ENCODE data around the gene NOC3L.
A peak's percentile ranks its signal among the peaks of the same experiment; 100 is the strongest.

Gene NOC3L

DNA sequence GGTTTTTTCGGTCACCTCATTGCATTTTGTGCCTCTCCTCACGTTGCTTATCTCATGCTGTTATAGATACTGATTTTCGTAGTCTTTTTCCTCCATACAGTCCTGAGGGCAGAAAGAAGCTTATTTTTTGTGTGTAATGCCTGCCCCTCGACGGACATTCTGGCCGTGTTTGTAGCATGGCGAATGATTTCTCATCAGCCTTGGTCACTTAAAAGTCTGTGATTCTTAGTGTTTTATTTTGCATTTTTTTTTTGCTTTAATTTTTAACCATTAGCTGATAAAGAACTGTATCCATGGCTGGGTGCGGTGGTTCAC, 469 bp upstream of the NOC3L start:
- DNase-seq (ENCODE audit: low read depth), result no peak

DNA sequence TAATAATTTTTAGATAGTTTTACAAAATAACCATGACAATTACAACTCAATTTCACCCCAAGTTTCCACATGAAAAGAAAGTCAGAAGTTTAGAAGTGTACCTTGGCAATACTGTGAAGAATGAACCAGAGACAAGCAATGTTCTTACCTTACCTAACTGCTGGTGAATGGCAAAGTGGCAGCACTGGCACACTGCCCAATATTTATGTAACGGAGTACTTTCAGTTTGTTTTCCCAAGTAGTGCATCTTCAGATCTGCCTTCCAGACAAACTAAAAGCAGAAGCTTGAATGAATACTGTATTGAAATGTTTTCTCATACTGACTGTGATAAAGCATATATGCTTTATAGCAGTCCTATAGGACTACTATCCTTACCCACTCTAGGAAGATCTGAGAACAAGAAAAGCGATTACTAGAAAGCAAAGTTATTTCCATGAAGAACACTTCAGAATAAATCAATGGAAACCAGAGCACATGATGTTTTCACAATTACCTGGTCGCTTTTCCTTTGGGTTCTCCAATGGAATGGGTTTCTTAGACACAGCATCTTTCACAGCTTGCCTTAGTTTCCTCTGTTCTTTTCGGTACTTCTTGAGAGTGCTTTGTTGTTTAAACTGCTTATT, 1.5 kb downstream of the NOC3L start:
- peak; percentile 46 for DNase-seq (ENCODE audit: low read depth)

DNA sequence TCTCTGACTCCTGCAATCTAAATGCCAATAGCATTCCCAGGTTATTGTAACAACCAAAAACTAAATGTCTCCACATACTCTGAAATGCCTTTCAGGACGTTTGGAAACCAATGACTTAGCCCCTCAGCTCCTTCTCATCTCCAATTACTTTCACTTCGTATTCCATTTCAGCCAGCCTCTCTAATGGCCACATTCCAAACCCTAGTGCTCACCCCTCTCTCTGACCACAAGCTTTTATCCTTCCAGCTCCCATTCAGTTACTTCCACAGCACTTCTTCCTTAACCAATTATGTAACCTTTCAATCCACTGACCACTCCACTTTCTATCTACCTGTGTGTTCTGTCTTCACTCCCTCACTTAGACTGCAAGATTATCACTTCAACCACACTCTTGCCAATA, 4.3 kb downstream of the NOC3L start:
- DNase-seq (ENCODE audit: low read depth), result peak; percentile 95

DNA sequence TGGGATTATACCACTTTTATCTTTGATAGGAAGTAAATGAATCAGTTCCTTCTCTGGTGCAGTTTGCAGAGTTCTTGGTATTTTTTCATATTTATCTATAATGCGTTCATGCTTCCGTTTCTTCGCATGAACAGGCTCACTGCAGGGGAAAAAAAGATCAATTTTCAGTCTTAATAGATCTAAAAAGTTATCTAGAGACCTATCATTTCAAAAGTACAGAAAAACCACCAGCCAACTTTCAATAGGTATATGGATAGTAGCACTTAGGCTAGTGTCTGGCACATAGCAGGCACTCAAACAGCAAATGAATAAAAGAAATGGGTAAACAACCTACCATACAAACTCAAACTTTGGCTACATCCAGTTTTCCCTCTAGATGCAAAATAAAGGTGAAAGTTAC, 5.5 kb downstream of the NOC3L start:
- no peak for DNase-seq (ENCODE audit: low read depth)

DNA sequence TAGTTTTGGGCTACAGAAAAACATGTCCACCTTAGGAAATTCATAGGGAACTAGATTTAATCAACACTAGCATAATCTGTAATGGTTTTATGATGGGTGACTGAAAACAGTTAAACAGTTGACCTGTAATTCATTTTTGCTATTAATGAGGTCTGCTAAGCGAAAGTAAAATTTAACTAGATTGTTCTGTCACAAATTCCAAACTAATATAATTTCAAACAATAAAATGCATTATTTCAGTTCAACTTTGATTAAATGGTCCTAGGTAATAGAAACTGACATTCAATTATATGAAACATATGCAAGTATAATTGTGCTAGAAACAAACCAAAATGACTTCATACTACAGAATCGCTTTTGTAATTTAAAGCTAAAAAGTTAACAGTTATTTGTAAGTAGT, 6.9 kb downstream of the NOC3L start:
- no peak for DNase-seq (ENCODE audit: low read depth)

DNA sequence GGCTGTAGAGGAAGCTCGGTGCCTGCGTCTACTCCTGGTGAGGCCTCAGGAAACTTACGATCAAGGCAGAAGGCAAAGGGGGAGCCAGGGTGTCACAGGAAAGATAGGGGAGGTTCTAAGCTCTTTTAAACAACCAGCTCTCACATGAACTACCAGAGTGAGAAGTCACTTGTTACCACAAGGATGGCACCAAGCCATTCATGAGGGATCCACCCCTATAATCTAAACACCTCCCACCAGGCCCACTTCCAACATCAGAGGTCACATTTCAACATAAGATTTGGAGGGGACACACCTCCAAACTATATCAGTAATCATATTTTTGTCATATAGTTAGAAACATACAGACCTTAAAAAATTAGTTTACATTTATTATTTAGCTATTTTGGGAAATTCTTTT, 9.4 kb downstream of the NOC3L start:
- peak; percentile 32 for DNase-seq (ENCODE audit: low read depth)

DNA sequence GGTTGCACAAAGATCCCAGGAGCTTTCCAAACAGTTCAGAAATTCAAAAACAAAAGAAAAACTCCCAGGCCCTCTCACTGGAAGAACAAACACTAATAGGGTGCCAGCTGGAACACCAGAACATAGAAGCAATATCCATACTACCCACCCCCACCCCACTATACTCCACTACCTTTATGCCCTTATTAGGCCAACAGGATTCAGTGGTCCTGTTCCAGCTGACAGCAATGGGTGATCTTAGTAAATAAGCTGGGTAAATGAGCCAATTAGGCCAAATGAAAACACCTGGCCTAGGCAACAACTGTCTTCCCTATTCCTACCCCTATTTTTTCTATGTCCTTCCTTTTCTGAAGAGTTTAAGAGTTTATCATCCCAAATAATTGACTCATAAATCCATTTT, 11.7 kb downstream of the NOC3L start:
- DNase-seq (ENCODE audit: low read depth), result no peak

DNA sequence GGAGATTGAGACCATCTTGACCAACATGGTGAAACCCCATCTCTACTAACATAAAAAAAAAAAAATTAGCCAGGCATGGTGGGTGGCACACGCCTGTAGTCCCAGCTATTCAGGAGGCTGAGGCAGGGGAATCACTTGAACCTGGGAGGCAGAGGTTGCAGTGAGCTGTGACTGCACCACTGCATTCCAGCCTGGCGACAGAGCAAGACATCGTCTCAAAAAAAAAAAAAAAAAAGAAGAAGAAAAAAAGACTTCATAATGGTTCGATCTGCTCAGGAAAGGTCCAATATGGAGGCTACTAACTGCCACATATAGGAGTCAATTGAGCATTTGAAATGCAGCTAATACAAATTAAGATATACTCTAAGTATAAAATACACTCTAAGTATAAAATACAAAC, 12.2 kb downstream of the NOC3L start:
- peak; percentile 46 for DNase-seq (ENCODE audit: low read depth)

DNA sequence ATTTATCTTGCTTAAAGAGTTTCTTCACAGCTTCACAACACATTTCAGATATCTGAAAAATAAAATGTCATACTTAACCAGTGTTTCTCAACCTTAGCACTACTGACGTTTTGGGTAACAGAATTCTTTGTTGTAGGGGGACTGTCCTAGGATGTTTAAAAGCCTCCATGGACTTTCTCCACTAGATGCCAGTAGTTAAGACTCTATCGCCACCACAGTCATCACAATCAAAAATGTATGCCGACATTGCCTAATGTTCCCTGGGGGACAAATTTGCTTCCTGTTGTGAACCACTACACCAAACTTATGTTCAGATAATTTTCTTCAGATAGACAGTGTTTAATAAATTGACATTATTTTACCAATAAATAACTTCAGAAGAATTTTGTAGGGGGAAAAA, 13.4 kb downstream of the NOC3L start:
- no peak for DNase-seq (ENCODE audit: low read depth)

DNA sequence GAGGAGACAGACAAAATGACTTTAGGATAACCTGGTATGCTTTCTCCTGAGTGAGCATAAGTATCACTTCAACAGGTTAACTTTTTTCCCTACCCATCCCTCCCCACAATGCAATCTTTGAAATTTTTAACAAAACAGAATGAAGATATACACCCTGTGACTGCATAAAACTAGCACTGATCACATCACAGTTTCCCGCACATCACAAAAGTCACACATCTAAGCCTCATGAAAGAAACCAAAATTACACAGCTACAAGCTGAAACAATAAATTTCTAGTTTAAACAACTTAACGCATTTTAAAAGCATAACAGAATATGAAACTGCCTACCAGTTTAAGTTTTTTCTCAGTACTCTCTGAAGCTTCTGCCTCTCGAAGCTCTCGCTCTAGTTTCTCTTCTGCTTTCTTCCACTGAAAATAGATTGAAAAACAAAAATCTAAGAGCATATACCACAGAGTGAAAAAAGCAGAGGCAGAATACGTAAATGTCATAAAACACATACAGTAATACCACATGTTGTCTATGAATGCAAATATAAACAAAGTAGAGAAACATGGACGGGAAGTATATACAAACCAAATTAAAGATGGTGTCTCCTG, 18.1 kb downstream of the NOC3L start:
- no peak for DNase-seq (ENCODE audit: low read depth)

DNA sequence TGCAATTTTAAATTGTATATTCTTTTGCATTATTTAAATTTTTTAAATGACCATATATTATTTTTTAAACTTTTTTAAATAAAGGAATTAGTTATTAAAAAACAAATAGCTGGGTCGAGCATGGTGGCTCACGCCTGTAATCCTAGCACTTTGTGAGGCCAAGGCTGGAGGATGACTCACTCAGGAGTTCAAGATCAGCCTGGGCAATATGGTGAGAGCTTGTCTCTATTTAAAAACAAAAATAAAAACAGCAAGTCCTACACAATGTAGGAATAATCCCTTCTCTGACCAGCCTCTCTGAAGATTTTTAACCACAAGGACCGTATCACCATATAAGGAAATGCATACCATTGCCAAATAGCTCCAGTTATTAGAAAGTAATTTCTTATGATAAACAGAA, 19.6 kb downstream of the NOC3L start:
- peak; percentile 28 for DNase-seq (ENCODE audit: low read depth)

DNA sequence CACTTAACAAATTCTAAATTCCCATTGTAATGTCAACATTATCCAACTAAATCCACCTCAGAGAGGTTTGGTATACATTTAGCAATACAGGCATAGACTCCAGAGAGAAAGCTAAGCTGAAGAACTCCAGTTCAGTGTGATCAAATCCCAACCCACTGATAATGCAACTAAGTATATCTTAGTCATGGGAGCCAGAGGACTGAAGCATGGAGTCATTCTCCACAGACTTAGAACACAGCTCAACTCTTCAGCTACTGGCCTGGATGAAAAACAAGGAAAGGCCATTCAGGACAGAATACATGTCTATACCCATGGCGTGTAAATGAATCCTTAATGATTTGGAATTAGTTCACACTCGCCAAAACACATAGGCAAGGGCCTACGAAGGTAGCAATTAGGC, 27.9 kb downstream of the NOC3L start:
- DNase-seq (ENCODE audit: low read depth), result no peak

DNA sequence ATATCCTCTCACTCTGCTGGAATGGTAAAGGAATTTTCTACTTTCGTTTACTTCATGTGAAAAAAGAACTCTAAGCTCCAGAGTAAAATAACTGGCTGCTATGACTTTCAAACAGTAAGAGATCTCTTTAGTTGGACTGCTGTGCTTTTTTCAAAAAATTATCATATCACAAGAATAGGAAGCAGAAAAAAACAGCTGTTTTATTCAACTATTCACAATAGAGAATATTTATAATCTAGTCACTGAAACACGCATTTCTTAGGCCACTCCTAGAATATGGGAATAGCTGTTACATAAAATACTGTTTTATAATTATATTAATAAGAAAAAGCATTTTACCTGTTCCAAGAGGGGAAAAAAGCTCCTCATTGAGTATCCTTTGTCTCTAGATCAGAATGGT, 29.7 kb downstream of the NOC3L start:
- no peak for DNase-seq (ENCODE audit: low read depth)

DNA sequence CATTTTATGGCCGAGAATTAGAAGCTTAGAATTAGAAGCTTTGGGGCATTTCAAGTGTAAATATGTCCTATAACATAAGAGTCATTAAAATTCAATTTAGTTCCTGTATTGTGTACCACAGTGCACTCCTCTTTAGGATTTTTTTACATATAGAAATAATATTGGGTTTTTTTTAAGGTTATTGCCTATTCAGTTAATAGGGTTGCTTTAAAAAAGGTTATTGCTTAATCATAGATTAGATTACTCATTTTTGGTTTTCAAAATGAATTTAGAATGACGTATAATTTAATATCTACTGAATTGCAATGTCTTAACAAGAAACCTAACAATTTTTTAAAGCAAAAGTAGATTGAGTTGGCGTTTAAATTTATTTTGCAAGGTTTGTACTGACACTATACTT, 34.1 kb downstream of the NOC3L start:
- DNase-seq (ENCODE audit: low read depth), result no peak

DNA sequence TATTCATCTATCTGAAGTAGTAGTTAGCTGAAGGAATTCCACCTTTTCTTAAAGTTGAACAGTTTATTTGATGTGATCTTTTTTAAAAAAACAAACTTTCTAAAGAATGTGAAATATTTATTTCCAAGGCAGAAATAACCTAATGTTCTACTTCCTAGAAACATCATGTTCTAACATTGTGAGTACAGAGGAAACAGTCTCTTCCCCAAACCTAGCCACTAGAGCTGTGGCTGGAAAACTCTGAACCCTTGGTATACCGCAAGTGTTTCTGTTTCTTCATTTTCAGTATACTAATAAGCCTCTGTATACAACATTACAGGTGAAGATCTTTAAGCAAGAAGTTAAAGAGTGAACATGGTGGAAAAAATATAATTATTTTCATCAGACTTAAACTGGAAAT, 35.1 kb downstream of the NOC3L start:
- DNase-seq (ENCODE audit: low read depth), result no peak

DNA sequence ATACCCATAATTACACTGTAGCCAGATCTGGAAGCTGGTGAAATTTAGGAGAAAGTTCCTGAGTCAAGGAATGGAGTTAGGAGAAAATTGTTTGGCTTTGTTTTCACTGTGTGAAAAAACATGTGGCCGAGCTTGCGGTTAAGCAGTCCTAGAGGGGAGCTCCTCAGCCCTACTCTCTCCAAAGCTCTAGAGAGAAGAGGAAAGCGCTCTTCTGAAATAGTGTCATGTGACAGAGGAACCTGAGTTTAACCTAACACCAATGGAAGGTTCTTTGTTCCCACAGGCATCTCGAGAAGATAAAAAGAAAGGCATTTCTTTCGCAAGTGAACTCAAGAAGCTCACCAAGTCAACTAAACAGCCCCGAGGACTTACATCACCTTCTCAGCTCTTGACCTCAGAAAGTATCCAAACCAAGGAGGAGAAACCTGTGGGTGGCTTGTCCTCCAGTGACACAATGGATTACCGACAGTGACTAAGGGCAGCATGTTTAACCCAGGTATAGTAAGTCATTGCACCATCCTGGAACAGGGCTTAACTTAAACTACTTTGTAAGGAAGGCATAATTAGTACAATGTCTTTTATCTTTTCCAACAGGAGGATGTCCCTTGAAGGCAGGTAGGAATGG, 38.0 kb downstream of the NOC3L start:
- no peak for DNase-seq (ENCODE audit: low read depth)

DNA sequence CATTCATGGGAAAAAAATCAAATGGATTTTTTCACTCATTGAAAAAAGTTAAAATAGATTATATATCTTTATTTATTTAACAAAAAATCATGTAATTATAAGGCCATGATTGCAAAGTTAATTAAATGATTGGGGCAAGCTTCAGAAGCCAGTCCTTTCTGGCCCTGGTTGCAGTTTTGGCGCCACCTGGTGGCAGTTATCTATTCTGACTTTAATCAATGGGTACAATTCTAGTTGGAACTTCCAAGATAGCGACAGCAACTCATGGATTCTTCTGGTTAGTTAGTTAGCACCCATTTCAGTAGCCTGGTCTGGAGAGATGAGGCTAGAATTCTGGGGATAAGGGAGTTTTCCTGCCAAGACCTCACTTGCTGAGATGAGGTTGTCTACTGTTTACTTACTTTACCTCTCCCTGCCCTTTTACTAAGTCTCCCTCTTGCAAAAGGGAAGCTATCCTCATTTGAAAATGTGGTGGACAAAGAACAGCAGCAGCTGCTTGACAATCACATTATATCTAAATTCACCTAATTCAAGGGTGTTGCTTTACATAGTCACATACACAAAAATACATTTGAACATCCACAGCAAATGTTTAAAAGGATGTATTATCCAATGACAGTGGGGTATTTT, 42.3 kb downstream of the NOC3L start:
- DNase-seq (ENCODE audit: low read depth), result peak; percentile 73

DNA sequence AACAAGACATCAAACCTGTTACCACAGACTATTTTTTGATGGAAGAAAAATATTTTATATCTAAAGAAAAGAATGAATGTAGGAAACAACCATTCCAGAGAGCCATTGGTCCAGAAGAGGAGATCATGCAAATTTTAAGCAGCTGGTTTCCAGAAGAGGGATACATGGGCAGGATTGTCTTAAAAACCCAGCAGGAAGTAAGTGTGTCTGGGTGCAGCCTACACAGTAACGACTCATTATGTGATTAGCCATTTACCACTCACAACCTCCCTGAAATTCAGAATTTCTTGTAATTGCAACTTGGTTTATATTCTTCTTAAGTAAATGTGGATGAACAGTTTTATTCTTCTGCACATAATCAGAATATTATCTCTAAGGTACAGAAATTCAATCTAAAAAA, 46.2 kb downstream of the NOC3L start:
- no peak for DNase-seq (ENCODE audit: low read depth)

DNA sequence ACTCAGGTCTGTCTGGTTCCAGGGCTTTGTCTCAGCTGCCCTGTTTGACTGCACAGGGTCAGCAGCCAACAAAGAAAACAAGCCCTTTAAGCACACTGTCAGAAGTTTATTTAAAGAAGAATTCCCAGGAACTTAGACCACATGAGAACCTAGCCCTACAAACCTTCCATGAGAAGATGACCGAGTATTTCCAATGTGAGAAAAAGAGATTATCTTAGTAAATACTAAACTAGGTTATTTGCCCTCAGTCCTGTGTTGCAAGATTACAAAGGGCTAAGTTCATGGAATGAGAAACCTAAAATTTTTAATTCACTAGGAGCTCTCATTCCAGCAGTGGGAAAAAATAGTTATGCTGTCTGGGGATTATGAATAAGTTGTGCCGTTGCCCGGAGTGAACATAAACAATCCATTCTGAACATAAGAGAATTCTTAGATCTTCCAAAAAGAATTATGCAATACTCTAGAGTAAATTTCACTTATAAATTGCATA, 46.7 kb downstream of the NOC3L start:
- DNase-seq (ENCODE audit: low read depth), result no peak

DNA sequence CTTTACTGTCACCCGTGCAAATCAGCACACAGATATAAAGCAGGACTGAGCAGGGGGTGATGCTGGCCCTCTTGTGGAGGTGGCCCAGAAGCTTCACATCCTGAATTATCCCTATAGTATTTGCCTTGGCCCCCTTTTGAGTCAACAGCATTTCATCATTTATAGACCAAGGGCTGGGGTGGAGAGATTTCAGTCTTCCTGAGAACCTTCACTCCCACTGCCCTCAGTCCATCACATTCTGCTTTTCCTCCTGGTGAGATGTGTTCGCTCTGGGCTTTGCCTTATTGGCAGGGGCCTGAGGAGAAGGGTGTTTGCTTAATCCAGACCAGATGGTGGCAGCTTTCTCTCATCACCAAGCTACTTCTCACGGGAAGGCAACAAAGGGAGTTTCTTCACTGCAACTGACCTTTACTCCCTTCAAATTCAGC, 47.7 kb downstream of the NOC3L start:
- DNase-seq (ENCODE audit: low read depth), result peak; percentile 13

DNA sequence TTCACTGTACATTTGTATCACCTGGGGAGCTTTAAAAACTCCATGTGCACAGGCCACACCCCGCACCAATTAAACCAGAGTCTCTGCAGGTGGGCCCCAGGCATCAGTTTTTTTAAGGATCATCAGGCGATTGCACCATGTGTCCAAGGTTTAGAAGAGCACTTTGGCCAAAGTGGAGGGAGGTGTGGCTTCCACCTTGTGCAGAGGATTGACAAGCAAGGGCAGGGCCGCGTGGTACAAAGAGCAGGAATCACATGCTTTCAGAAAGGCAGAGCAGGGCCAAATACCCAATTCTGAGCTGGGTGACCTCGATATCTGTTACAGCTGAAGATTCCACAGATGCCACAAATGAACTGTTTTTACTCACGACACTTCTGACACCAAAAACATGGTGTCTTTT, 52.4 kb downstream of the NOC3L start:
- DNase-seq (ENCODE audit: low read depth), result no peak

DNA sequence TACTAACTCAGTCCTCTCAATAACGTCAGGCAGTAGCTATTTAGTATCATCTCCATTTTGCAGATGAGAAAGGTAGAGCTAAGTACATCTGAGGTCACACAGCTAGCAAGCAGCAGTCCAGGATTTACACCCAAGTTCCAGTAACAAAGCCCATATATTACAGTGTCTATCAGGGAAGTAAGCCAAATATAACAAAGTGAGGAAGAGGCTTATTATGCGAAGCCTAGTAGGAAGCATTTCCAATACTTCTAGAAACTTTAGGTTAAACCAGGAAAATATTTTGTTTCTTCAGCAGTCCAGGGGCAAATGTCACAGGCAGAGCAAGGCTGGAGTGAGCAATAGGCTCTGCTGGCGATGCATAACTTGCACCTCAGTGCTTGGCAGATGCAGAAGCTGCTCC, 53.9 kb downstream of the NOC3L start:
- no peak for DNase-seq (ENCODE audit: low read depth)

DNA sequence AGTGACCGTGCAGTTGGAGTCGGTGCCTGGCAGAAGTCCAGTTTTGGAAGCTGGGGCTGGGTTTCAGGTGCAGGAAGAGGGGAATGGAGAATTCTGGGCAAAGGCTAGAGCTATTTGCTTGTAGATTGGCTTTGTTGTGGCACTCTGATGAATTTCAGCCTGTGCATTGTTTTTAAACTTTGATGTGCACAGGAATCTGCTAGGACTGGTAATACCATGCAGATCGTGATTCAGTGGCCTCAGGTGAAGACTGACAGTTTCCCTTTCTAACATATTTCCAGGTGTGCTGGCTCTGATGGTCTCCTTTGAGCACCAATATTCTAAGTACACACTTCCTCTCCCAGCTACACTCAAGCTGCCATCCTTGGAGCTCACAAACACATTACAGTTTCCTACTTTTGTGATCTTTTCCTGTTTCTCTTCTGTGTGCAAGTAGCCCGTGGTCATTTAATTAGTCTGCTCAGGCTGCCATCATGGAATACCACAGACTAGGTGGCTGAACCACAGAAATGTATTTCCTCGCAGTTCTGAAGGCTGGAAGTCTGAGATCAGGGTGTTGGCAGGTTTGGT, 55.6 kb downstream of the NOC3L start:
- no peak for DNase-seq (ENCODE audit: low read depth)
